Prostate gland (tissue), 2 donors: ENCODE results near the gene TGIF1. TPM values are rescaled to one million over a fixed set of nuclear protein-coding genes. Genes with fewer than 3 reads are reported as not detected.

Experiments
- DNase-seq: peaks from one replicate; pipeline ENCODE4 v3.0.0-alpha.2; 2019; ENCODE audit warnings: low spot score
- H3K27ac ChIP-seq, 2 donors: fragments of 200-600 bp; sonication (generic); 2 replicates each; pipeline ENCODE4 v1.5.1; 2017 to 2019
- H3K27me3 ChIP-seq: fragments of 200-600 bp; sonication (generic); replicated peaks from 2 replicates; pipeline ENCODE4 v1.5.1; 2019; ENCODE audit not compliant: insufficient read depth
- H3K36me3 ChIP-seq, 2 donors: fragments of 200-600 bp; sonication (generic); 1 replicate in 1 of 2; 2 replicates in 1 of 2; pipeline versions ENCODE4 v1.5.1 to v1.8.1; 2017 to 2019
- H3K4me1 ChIP-seq: fragments of 200-600 bp; sonication (generic); replicated peaks from 2 replicates; pipeline ENCODE4 v1.5.1; 2019
- H3K4me3 ChIP-seq, 2 donors: fragments of 200-600 bp; sonication (generic); 2 replicates each; pipeline ENCODE4 v1.5.1; 2017 to 2019
- H3K9me3 ChIP-seq: fragments of 200-600 bp; sonication (generic); 2 replicates; pipeline ENCODE4 v1.5.1; 2017
- POLR2A ChIP-seq: fragments of 450-650 bp; IDR thresholded peaks from one replicate; pipeline ENCODE4 v1.6.1; 2016; ENCODE audit warnings: antibody characterized with exemption, mild to moderate bottlenecking
- POLR2AphosphoS5 ChIP-seq: sonication (generic); formaldehyde crosslinking; IDR thresholded peaks from one replicate; pipeline ENCODE4 v1.6.1; 2017; ENCODE audit warnings: antibody characterized with exemption
- WGBS: methylation state at CpG from one replicate; pipeline ENCODE4 v1.1.5; 2018; 5-methylcytosine and 5-hydroxymethylcytosine counted together
- intact Hi-C: fragments of 100-400 bp; cut with DNase I; formaldehyde crosslinking; loops from one replicate; pipeline ENCODE4 v1.14.2; 2022
- total RNA-seq, 2 donors: library from RNA; depleted of rRNA; stranded (reverse); fragments of >200 nt; gene quantifications; one replicate each; pipeline ENCODE4 v1.1.0, GENCODE V29; 2016
- TF ChIP-seq, protein P1 (sequence below), 4 experiments: fragments of 200-600 bp in 2 of 4; fragments of 450-650 bp in 2 of 4; sonication (generic) in 2 of 4; IDR thresholded peaks; 1 replicate in 3 of 4; 2 replicates in 1 of 4; pipeline ENCODE4 v1.5.1; 2016 to 2019; ENCODE audit warnings: antibody characterized with exemption in 4 of 4, mild to moderate bottlenecking in 2 of 4, moderate library complexity in 2 of 4

The TGIF1 gene
- total RNA-seq, 2 donors from 2014 or later: 124 to 151 TPM

DNA sequence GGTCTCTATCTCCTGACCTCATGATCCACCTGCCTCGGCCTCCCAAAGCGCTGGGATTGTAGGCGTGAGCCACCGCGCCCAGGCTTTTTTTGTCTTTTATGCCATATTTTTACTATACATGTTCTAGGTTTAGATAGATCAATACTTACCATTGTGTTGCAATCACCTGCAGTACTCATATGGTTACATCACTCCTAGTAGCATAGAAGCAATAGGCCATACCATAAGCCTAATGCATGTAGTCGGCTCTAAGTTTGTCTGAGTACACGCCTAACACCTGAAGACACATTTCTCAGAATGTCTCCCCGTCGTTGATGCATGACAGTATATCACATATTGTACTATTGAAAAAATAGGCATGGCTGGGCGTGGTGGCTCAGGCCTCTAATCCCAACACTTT is 27.1 kb upstream of the TGIF1 start:
- H3K4me3 ChIP-seq: no peak overlapping the region
- no peaks in the 10 kb centered on the region for H3K27me3 ChIP-seq
- intact Hi-C loops: no loop called here
- no peak for DNase-seq
- no peak overlapping the region for H3K27ac ChIP-seq
- TF ChIP-seq POLR2AphosphoS5: no peak
- no peak for TF ChIP-seq POLR2A
- TF ChIP-seq, protein P1, sequence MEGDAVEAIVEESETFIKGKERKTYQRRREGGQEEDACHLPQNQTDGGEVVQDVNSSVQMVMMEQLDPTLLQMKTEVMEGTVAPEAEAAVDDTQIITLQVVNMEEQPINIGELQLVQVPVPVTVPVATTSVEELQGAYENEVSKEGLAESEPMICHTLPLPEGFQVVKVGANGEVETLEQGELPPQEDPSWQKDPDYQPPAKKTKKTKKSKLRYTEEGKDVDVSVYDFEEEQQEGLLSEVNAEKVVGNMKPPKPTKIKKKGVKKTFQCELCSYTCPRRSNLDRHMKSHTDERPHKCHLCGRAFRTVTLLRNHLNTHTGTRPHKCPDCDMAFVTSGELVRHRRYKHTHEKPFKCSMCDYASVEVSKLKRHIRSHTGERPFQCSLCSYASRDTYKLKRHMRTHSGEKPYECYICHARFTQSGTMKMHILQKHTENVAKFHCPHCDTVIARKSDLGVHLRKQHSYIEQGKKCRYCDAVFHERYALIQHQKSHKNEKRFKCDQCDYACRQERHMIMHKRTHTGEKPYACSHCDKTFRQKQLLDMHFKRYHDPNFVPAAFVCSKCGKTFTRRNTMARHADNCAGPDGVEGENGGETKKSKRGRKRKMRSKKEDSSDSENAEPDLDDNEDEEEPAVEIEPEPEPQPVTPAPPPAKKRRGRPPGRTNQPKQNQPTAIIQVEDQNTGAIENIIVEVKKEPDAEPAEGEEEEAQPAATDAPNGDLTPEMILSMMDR (IDR thresholded peaks at IDR 0.05): no peak
- no peaks in the 10 kb centered on the region for H3K9me3 ChIP-seq
- 94% methylated on average over 10 of the region's 10 CpGs for WGBS
- no peaks in the 10 kb centered on the region for H3K4me1 ChIP-seq
- no peaks in the 10 kb centered on the region for H3K36me3 ChIP-seq

DNA sequence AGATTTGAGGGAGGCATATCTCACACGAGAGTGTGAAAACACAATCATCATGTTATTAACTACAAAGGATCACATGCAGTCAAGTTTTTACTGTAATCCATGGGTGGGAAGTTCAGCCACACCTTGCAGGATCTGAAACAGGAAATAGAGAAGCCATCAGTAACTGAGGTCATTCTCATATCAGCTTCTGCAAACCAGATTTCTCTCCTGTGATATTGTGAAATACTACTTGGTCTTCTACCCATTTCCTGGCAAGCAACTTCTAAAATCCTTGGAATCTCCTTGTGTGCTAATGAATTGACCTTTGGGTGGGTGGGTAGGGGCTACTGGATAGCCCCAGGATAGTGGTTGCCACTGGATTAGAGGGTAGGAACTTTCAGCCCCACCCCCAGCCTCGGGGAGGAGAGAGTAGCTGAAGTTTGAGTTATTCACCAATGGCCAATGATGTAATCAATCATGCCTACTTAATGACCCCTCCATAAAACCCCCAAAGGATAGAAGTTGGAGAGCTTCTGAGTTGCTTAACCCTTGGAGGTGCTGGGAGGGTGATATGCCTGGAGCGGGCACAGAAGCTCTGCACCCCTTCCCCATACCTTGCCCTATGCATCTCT is 25.6 kb upstream of the TGIF1 start:
- H3K4me1 ChIP-seq: no peaks in the 10 kb centered on the region
- TF ChIP-seq POLR2AphosphoS5 (no peak), POLR2A (no peak)
- TF ChIP-seq, protein P1 (IDR thresholded peaks at IDR 0.05): no peak
- H3K27ac ChIP-seq: no peak overlapping the region
- H3K4me3 ChIP-seq: no peak overlapping the region
- WGBS: 57% methylated on average over 3 of the region's 3 CpGs
- H3K36me3 ChIP-seq: no peaks in the 10 kb centered on the region
- no peaks in the 10 kb centered on the region for H3K27me3 ChIP-seq
- no peak for DNase-seq
- H3K9me3 ChIP-seq: no peaks in the 10 kb centered on the region
- intact Hi-C loops: no loop called here

- Histone ChIP-seq H3K27ac (no peak overlapping the region), H3K27me3 (no peaks in the 10 kb centered on the region), H3K9me3 (no peaks in the 10 kb centered on the region), H3K4me1 (no peaks in the 10 kb centered on the region), H3K36me3 (no peaks in the 10 kb centered on the region), H3K4me3 (no peak overlapping the region)
- TF ChIP-seq, protein P1 (IDR thresholded peaks at IDR 0.05): no peak
- no peak for TF ChIP-seq POLR2A
- TF ChIP-seq POLR2AphosphoS5: no peak
- 69% methylated on average over 3 of the region's 3 CpGs for WGBS
- no peak for DNase-seq
- intact Hi-C loops: no loop called here
Observed at GRCh38 chr18:3425030-3425429, 24.9 kb upstream of the TGIF1 start.

DNA sequence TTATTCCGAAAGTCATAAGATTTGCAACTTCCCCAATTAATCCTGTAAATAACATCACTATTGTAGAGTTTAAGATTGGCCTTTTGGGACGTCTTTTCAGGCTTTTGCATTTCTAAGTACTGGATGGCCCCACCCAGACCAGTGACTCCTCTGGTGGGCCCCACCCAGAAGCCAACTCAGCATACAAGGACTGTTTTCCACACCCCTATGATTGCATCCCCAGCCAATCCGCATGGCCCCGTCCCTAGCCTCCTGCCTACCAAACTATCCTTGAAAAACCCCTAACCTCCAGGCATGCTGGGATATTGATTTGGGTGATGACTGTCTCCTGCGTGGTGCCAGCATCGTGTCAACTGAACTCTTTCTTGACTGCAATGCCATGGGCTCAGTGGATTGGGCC is 24.5 kb upstream of the TGIF1 start:
- no peak for DNase-seq
- Histone ChIP-seq H3K4me1 (no peaks in the 10 kb centered on the region), H3K27ac (no peak overlapping the region), H3K36me3 (no peaks in the 10 kb centered on the region), H3K4me3 (no peak overlapping the region), H3K9me3 (no peaks in the 10 kb centered on the region), H3K27me3 (no peaks in the 10 kb centered on the region)
- whole genome bisulfite sequencing: 80% methylated on average over 6 of the region's 6 CpGs
- intact Hi-C loops: no loop called here
- TF ChIP-seq POLR2AphosphoS5 (no peak), POLR2A (no peak)
- TF ChIP-seq, protein P1 (IDR thresholded peaks at IDR 0.05): no peak

GRCh38 chr18:3426074-3426473 is 23.9 kb upstream of the TGIF1 start:
- Histone ChIP-seq H3K4me3 (no peak overlapping the region), H3K9me3 (no peaks in the 10 kb centered on the region), H3K27me3 (no peaks in the 10 kb centered on the region), H3K4me1 (no peaks in the 10 kb centered on the region), H3K27ac (no peak overlapping the region), H3K36me3 (no peaks in the 10 kb centered on the region)
- intact Hi-C loops: no loop called here
- TF ChIP-seq POLR2AphosphoS5 (no peak), POLR2A (no peak)
- TF ChIP-seq, protein P1 (IDR thresholded peaks at IDR 0.05): no peak
- WGBS: 88% methylated on average over 4 of the region's 4 CpGs
- DNase-seq: no peak
